Ishikawa (cell line): ENCODE measurements around the gene CNGA1.

Source experiments
- CEBPB ChIP-seq: IDR thresholded peaks from 2 replicates; pipeline ENCODE4 v1.6.1; 2012
- CREB1 ChIP-seq: IDR thresholded peaks from 2 replicates; pipeline ENCODE4 v1.6.1; 2012; ENCODE audit warnings: low read depth
- EGR1 ChIP-seq: IDR thresholded peaks from 2 replicates; pipeline ENCODE4 v1.6.1; 2012
- EP300 ChIP-seq: IDR thresholded peaks from 2 replicates; pipeline ENCODE4 v1.6.1; 2012; ENCODE audit warnings: borderline replicate concordance
- FOXM1 ChIP-seq: IDR thresholded peaks from 2 replicates; pipeline ENCODE4 v1.6.1; 2012; ENCODE audit warnings: low read depth, borderline replicate concordance
- NFIC ChIP-seq: IDR thresholded peaks from 2 replicates; pipeline ENCODE4 v1.6.1; 2012
- RAD21 ChIP-seq: IDR thresholded peaks from 2 replicates; pipeline ENCODE4 v1.6.1; 2012; ENCODE audit warnings: low read depth
- REST ChIP-seq: IDR thresholded peaks from 2 replicates; pipeline ENCODE4 v1.6.1; 2012; ENCODE audit warnings: low read depth, mild to moderate bottlenecking
- TAF1 ChIP-seq: IDR thresholded peaks from 2 replicates; pipeline ENCODE4 v1.6.1; 2012; ENCODE audit warnings: low read depth, mild to moderate bottlenecking
- TCF12 ChIP-seq: IDR thresholded peaks from 2 replicates; pipeline ENCODE4 v1.6.1; 2012; ENCODE audit warnings: low read depth
- TEAD4 ChIP-seq: IDR thresholded peaks from 2 replicates; pipeline ENCODE4 v1.6.1; 2012
- USF1 ChIP-seq: IDR thresholded peaks from 2 replicates; pipeline ENCODE4 v1.6.1; 2012
- YY1 ChIP-seq: IDR thresholded peaks from 2 replicates; pipeline ENCODE4 v1.6.1; 2012; ENCODE audit warnings: low read depth
- ZBTB7A ChIP-seq: IDR thresholded peaks from 2 replicates; pipeline ENCODE4 v1.6.1; 2012; ENCODE audit warnings: low read depth
- TF ChIP-seq, protein P1 (sequence below): IDR thresholded peaks from 2 replicates; pipeline ENCODE4 v1.6.1; 2012

Gene CNGA1

GRCh38 chr4:47968847-47969246, 47.6 kb downstream of the CNGA1 start:
- TF ChIP-seq CREB1 (no peak), YY1 (no peak), TCF12 (no peak), FOXM1 (no peak), RAD21 (no peak), TAF1 (no peak), CEBPB (no peak), ZBTB7A (no peak), NFIC (no peak), EP300 (no peak), REST (no peak), USF1 (no peak), EGR1 (no peak)

DNA sequence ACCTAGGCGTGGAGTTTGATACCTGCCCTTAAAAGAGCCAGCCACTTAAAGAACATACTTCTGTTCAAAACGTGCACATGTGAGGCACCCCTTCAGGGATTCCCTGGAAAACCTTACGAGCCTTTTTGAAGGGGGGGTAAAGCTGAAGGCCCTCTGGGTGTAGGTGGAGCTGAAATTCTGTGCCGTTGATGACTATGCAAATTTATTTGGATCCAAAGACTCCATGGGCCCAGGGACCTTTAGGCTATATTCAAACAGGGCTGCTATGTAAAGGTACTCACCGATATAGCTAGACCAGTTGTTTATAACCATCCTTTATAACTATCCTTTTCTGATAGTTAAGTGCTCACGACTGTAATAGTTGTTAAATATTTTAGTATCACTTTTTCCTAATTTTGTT, 61.8 kb downstream of the CNGA1 start:
- TF ChIP-seq RAD21, result no peak
- no peak for TF ChIP-seq EP300
- TF ChIP-seq CEBPB, result no peak
- TF ChIP-seq TEAD4, result no peak
- TF ChIP-seq, protein P1, sequence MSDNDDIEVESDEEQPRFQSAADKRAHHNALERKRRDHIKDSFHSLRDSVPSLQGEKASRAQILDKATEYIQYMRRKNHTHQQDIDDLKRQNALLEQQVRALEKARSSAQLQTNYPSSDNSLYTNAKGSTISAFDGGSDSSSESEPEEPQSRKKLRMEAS, result no peak

DNA sequence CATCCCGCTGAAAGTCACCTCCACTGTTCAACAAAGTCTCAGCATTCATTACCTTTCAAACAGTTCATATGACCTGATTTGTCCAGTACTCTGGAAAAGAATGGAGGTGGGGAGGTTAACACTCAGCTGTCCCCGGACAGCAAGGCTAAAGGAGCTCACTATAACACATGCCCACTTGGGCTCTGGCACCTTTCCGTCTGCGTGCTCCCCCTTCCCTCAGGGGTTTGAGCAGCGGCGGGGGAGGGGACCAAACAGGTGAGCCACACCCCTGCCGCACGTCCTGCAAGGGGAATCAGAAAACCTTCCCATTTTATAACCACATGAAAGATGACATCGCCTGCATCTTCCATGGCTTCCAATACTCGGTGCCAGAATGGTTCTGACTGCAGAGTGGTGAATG, 62.2 kb downstream of the CNGA1 start:
- TF ChIP-seq CREB1 (no peak), TEAD4 (no peak), EGR1 (no peak), TAF1 (no peak), ZBTB7A (no peak), CEBPB (no peak), RAD21 (no peak), YY1 (no peak), FOXM1 (no peak), USF1 (no peak), NFIC (no peak), TCF12 (no peak)
- TF ChIP-seq, protein P1, result no peak

- TF ChIP-seq EP300, result no peak
Observed at GRCh38 chr4:47945930-47946726, 70.4 kb downstream of the CNGA1 start.

- TF ChIP-seq REST (no peak), TCF12 (no peak), TEAD4 (no peak), CEBPB (no peak), EP300 (no peak), USF1 (no peak), CREB1 (no peak), RAD21 (no peak), FOXM1 (no peak), NFIC (no peak), TAF1 (no peak), YY1 (no peak), ZBTB7A (no peak), EGR1 (no peak)
- TF ChIP-seq, protein P1, result no peak
Observed at GRCh38 chr4:47942081-47942819, 74.2 kb downstream of the CNGA1 start.
